ENCODE results near the gene SGCA.

- TF ChIP-seq CTCF (IDR thresholded peaks at IDR 0.05), result no peak
- TF ChIP-seq POLR2A (IDR thresholded peaks at IDR 0.05), result no peak
Measured at GRCh38 chr17:50118828-50119218, 47.0 kb upstream of the SGCA start.

Data from body of pancreas (tissue), 4 donors.